MM.1S (cell line): ENCODE results near the gene CYP2S1.

Experiments
- EZH2 ChIP-seq: fragments of 300-600 bp; sonication (generic); optimal IDR thresholded peaks from 2 replicates; pipeline ENCODE3; 2017; ENCODE audit warnings: low read depth, mild to moderate bottlenecking, antibody characterized with exemption, low read length, mixed read lengths
- EZH2phosphoT487 ChIP-seq: fragments of 300-600 bp; sonication (generic); IDR thresholded peaks from 2 replicates; pipeline ENCODE4 v1.6.1; 2018; ENCODE audit warnings: antibody characterized with exemption, low read length
- TF ChIP-seq, protein P1 (sequence below): fragments of 300-600 bp; sonication (generic); IDR thresholded peaks from 2 replicates; pipeline ENCODE4 v1.5.1; 2016; ENCODE audit warnings: antibody characterized with exemption, low read length, mixed read lengths

DNA sequence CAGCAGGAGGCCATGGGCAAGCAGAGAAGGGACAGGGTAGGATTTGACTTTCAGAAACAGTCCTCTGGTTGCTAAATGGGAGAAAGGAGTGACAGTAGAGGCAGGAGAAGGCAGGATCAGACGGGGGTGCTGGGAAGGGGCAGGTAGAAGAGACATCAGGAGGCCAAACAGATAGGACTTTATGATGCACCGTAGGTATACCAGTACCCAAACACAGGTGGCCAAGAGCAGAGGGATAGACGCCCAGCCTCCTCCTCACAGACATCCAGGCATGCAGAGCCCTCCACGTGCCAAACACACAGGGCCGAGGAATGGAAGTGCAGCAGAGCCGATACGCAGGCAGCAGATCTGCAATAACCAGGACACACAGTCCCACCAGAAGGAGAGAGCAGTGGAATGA is 24.7 kb downstream of the CYP2S1 start:
- TF ChIP-seq, protein P1, sequence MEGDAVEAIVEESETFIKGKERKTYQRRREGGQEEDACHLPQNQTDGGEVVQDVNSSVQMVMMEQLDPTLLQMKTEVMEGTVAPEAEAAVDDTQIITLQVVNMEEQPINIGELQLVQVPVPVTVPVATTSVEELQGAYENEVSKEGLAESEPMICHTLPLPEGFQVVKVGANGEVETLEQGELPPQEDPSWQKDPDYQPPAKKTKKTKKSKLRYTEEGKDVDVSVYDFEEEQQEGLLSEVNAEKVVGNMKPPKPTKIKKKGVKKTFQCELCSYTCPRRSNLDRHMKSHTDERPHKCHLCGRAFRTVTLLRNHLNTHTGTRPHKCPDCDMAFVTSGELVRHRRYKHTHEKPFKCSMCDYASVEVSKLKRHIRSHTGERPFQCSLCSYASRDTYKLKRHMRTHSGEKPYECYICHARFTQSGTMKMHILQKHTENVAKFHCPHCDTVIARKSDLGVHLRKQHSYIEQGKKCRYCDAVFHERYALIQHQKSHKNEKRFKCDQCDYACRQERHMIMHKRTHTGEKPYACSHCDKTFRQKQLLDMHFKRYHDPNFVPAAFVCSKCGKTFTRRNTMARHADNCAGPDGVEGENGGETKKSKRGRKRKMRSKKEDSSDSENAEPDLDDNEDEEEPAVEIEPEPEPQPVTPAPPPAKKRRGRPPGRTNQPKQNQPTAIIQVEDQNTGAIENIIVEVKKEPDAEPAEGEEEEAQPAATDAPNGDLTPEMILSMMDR, result no peak
- no peak for TF ChIP-seq EZH2
- TF ChIP-seq EZH2phosphoT487, result no peak
